ENCODE data around the gene SIRT5.

GRCh38 chr6:13589801-13590200 is 15.4 kb downstream of the SIRT5 start:
- TF ChIP-seq CTCF (conservative IDR thresholded peaks at IDR 0.05 in 1 of 2, IDR thresholded peaks at IDR 0.05 in 1 of 2; ENCODE audit: extremely low read depth in 1 of 2, insufficient read depth in 1 of 2, low read depth in 1 of 2, low read length in 2 of 2), result no peak
- TF ChIP-seq EZH2 (IDR thresholded peaks at IDR 0.05; ENCODE audit: borderline replicate concordance, low read length), result no peak
